ENCODE results near the gene BUD23.

DNA sequence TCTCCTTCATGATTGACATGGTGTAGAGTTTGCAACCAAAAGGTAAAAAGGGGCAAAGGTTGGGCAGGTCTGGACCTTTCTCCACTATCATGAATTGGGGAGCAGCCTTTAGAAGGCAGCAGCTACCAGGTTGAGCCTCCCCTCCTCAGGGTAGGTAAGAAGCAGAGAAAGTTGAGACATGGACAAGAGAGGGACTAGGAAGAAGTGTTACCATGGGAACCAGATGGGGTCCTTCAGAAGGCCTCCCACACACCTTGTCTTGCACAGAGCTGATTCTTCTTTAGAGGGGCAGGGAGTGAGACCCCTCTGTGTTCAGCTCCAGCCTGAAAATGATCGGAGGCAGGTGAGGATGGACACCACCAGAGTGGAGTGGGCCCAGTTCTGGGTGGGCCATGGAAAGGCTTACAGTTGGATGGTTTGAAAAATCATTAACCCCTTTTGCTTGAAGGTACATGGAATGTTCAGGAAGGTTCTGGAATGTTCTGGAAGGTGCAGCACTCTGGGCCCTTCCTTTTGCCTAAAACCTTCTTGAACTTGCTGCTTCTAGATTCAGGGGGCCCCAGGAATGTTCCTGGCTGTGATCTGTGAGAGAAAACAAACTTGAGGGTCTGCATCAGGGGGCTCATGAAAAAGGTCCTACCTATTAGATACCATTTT lies 8.8 kb upstream of the BUD23 start:
- TF ChIP-seq CTCF (IDR thresholded peaks at IDR 0.05; ENCODE audit: low read depth, low read length) (no peak), MAX (IDR thresholded peaks at IDR 0.05; ENCODE audit: low read depth, low read length) (no peak), MYC (IDR thresholded peaks at IDR 0.05; ENCODE audit: low read depth, low read length) (no peak)

Data from NB4 (cell line).